B cell (primary cell): ENCODE results near the gene GCN1. TPM values are rescaled to one million over a fixed set of nuclear protein-coding genes. Genes with fewer than 3 reads are reported as not detected.

Experiments
- ATAC-seq: fragments of 200-7000 bp; cut with Tn5 transposase; one replicate; pipeline ENCODE4 v1.10.0; 2021; ENCODE audit warnings: low read depth, mild to moderate bottlenecking, moderate number of reproducible peaks, moderate library complexity
- CTCF ChIA-PET: fragments of 350-600 bp; sonication (Branson Sonifier 250); formaldehyde crosslinking; loops from one replicate; lab custom pipeline; 2021; ENCODE audit warnings: antibody characterized with exemption, inconsistent platforms; lab: Charles Lee
- POLR2A ChIA-PET: fragments of 350-600 bp; sonication (Branson Sonifier 250); formaldehyde crosslinking; loops from one replicate; lab custom pipeline; 2021; ENCODE audit warnings: antibody characterized with exemption; lab: Charles Lee
- DNase-seq: peaks from one replicate; pipeline ENCODE4 v3.0.0; 2013
- H2AFZ ChIP-seq: 2 replicates; pipeline ENCODE4 v1.6.1; 2012; ENCODE audit warnings: mild to moderate bottlenecking, low read depth, low read length; ENCODE audit not compliant: insufficient read depth, poor library complexity, severe bottlenecking
- H3K27ac ChIP-seq, 2 donors: 1 replicate in 1 of 2; 2 replicates in 1 of 2; pipeline ENCODE4 v1.5.1; 2012 to 2013; ENCODE audit warnings: low read length in 2 of 2, mild to moderate bottlenecking in 2 of 2, moderate library complexity in 1 of 2
- H3K27me3 ChIP-seq, 4 experiments: fragments of 200-600 bp in 1 of 4; sonication (generic) in 1 of 4; replicated peaks in 1 of 4; 1 replicate in 2 of 4; 2 replicates in 2 of 4; pipeline versions ENCODE4 v1.6.1 to v1.7.0; 2013 to 2016; ENCODE audit warnings: low read length in 3 of 4, mild to moderate bottlenecking in 2 of 4, mixed read lengths in 1 of 4, moderate library complexity in 1 of 4; ENCODE audit not compliant: insufficient read depth in 4 of 4, control insufficient read depth in 3 of 4; ENCODE audit errors: control extremely low read depth in 1 of 4
- H3K36me3 ChIP-seq, 2 experiments: replicated peaks in 1 of 2; 1 replicate in 1 of 2; 2 replicates in 1 of 2; pipeline versions ENCODE4 v1.6.1 to v1.7.1; 2013; ENCODE audit warnings: low read length in 1 of 2; ENCODE audit not compliant: insufficient read depth in 2 of 2, control insufficient read depth in 1 of 2; ENCODE audit errors: control extremely low read depth in 1 of 2, extremely low read depth in 1 of 2
- H3K4me1 ChIP-seq, 2 donors: fragments of 200-600 bp in 1 of 2; sonication (generic) in 1 of 2; 1 replicate in 1 of 2; 2 replicates in 1 of 2; pipeline versions ENCODE4 v1.5.1 to v1.6.1; 2013 to 2017; ENCODE audit warnings: low read length in 2 of 2; ENCODE audit not compliant: control insufficient read depth in 2 of 2, insufficient read depth in 2 of 2
- H3K4me2 ChIP-seq: replicated peaks from 2 replicates; pipeline ENCODE3; 2012; ENCODE audit warnings: mild to moderate bottlenecking, low read depth, low read length; ENCODE audit not compliant: poor library complexity, severe bottlenecking
- H3K4me3 ChIP-seq, 5 experiments: fragments of 200-600 bp in 1 of 5; sonication (generic) in 1 of 5; 1 replicate in 3 of 5; 2 replicates in 2 of 5; pipeline versions ENCODE4 v1.5.1 to v1.7.0; 2011 to 2016; ENCODE audit warnings: low read length in 4 of 5, mild to moderate bottlenecking in 4 of 5, low read depth in 2 of 5, control low read depth in 1 of 5, moderate library complexity in 1 of 5; ENCODE audit not compliant: insufficient read depth in 1 of 5; ENCODE audit errors: control extremely low read depth in 1 of 5, extremely low read depth in 1 of 5
- H3K79me2 ChIP-seq: fragments of 200-600 bp; sonication (generic); one replicate; pipeline ENCODE4 v1.6.0; 2016; ENCODE audit warnings: low read length; ENCODE audit not compliant: control insufficient read depth, insufficient read depth
- H3K9ac ChIP-seq: fragments of 200-600 bp; sonication (generic); 2 replicates; pipeline ENCODE4 v1.6.1; 2017; ENCODE audit warnings: mild to moderate bottlenecking, low read length, moderate library complexity
- H3K9me3 ChIP-seq, 3 donors: one replicate each; pipeline versions ENCODE4 v1.6.1 to v1.7.1; 2013; ENCODE audit warnings: low read length in 2 of 3; ENCODE audit not compliant: control insufficient read depth in 2 of 3, insufficient read depth in 1 of 3; ENCODE audit errors: control extremely low read depth in 1 of 3
- H4K20me1 ChIP-seq: 2 replicates; pipeline ENCODE4 v1.6.0; 2012; ENCODE audit warnings: mild to moderate bottlenecking, low read length; ENCODE audit not compliant: insufficient read depth, control insufficient read depth, poor library complexity, severe bottlenecking
- H3K27ac Mint-ChIP-seq: one replicate; pipeline ENCODE4 v1.8.0; 2021; ENCODE audit warnings: mixed read lengths
- H3K27me3 Mint-ChIP-seq: one replicate; pipeline ENCODE4 v1.8.0; 2021; ENCODE audit warnings: mixed read lengths
- H3K4me1 Mint-ChIP-seq: one replicate; pipeline ENCODE4 v1.8.0; 2021; ENCODE audit warnings: mixed read lengths
- H3K4me3 Mint-ChIP-seq: one replicate; pipeline ENCODE4 v1.8.0; 2021; ENCODE audit warnings: mixed read lengths
- H3K9me3 Mint-ChIP-seq: one replicate; pipeline ENCODE4 v1.8.0; 2022; ENCODE audit warnings: mixed read lengths; ENCODE audit not compliant: insufficient read depth
- EZH2 ChIP-seq: IDR thresholded peaks from 2 replicates; pipeline ENCODE4 v1.6.1; 2012; ENCODE audit warnings: borderline replicate concordance, low read depth, mild to moderate bottlenecking, moderate library complexity, low read length; ENCODE audit not compliant: insufficient read depth, poor library complexity, severe bottlenecking
- WGBS: methylation state at CpG from one replicate; pipeline ENCODE4 v1.1.5; 2013; ENCODE audit warnings: missing lambda C conversion rate; ENCODE audit not compliant: insufficient coverage; 5-methylcytosine and 5-hydroxymethylcytosine counted together
- intact Hi-C: fragments of 100-400 bp; cut with micrococcal nuclease; formaldehyde crosslinking; loops from one replicate; pipeline ENCODE4 v1.10.0; 2022
- polyA plus RNA-seq: library from polyadenylated mRNA; depleted of rRNA; stranded (reverse); fragments of >200 nt; gene quantifications from 2 replicates; pipeline ENCODE4 v1.2.3, GENCODE V29; 2012
- total RNA-seq, 2 donors: library from RNA; stranded (reverse); fragments of 120-200 nt in 1 of 2; gene quantifications; 1 replicate in 1 of 2; 2 replicates in 1 of 2; pipeline versions ENCODE4 v1.2.3 to v1.2.4, GENCODE V29; 2013 to 2022
- TF ChIP-seq, protein P1 (sequence below): fragments of 200-600 bp; IDR thresholded peaks from one replicate; pipeline ENCODE4 v1.8.0; 2022; ENCODE audit warnings: antibody characterized with exemption, mild to moderate bottlenecking

The GCN1 gene
- total and polyA plus RNA-seq, 2 donors (not counting 1 experiment from before 2014, with no cell fraction given): 41.3 to 127 TPM

DNA sequence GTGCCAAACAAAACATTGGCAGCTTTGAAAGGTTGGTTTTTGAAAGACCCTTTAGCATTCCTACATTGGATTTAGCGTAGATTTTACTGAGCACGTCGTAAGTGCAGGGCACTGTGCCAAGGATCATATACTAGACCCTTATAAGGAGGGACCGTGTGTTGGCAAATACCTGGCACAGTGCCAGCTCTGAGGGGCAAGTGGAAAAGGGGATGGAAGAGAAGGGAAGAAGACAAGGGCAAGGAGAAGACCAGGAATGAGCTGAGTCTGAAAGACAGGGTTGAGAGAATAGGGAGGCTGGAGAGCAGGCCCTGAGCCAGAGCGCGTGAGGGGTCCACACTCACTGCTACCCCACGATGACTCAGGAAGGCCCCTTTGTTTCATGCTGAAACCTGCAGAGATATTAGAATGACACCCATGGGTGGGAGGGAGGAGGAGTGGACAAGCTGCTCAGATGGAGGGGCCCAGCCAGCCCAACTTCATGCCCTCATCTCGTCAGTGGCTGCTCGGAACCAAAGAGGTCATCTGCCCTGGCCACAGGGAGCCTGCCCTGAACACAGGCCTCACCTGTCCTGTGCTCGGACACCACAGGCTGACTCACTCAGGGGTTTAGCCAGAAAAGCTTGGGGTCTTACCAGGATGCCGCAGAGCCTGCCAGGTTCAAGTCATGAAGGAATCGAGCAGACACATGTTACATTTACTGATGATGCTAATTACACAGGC lies 103.0 kb downstream of the GCN1 start:
- no peak overlapping the region for H3K4me2 ChIP-seq
- no peaks in the 10 kb centered on the region for H3K79me2 ChIP-seq
- H3K4me3 Mint-ChIP-seq: no peak overlapping the region
- DNase-seq (no peak), ATAC-seq (no peak)
- no peak overlapping the region for H3K27ac ChIP-seq
- CTCF ChIA-PET: interaction anchor here (1.0 kb wide), 1 partner anchor 73 kb away, joined by 3 read pairs; no protein-coding TSS in a partner anchor
- TF ChIP-seq, protein P1, sequence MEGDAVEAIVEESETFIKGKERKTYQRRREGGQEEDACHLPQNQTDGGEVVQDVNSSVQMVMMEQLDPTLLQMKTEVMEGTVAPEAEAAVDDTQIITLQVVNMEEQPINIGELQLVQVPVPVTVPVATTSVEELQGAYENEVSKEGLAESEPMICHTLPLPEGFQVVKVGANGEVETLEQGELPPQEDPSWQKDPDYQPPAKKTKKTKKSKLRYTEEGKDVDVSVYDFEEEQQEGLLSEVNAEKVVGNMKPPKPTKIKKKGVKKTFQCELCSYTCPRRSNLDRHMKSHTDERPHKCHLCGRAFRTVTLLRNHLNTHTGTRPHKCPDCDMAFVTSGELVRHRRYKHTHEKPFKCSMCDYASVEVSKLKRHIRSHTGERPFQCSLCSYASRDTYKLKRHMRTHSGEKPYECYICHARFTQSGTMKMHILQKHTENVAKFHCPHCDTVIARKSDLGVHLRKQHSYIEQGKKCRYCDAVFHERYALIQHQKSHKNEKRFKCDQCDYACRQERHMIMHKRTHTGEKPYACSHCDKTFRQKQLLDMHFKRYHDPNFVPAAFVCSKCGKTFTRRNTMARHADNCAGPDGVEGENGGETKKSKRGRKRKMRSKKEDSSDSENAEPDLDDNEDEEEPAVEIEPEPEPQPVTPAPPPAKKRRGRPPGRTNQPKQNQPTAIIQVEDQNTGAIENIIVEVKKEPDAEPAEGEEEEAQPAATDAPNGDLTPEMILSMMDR: no peak
- TF ChIP-seq EZH2: no peak
- H3K27me3 Mint-ChIP-seq: no peaks in the 10 kb centered on the region
- H2AFZ ChIP-seq: no peak overlapping the region
- WGBS: 97% methylated on average over 8 of the region's 12 CpGs
- no peaks in the 10 kb centered on the region for H3K27me3 ChIP-seq
- no peak overlapping the region for H3K9ac ChIP-seq
- H3K4me3 ChIP-seq: no peak overlapping the region
- peaks cover 0 to 14% of the 10 kb centered on the region in 2 experiments for H3K36me3 ChIP-seq
- POLR2A ChIA-PET: no interaction called here
- no peak overlapping the region for H3K27ac Mint-ChIP-seq
- intact Hi-C loops: no loop called here
- peaks cover 14% of the 10 kb centered on the region for H3K4me1 Mint-ChIP-seq
- no peaks in the 10 kb centered on the region for H3K9me3 Mint-ChIP-seq
- no peaks in the 10 kb centered on the region for H3K9me3 ChIP-seq
- H4K20me1 ChIP-seq: peaks cover 21% of the 10 kb centered on the region
- H3K4me1 ChIP-seq: peaks cover 8 to 12% of the 10 kb centered on the region in 2 donors

DNA sequence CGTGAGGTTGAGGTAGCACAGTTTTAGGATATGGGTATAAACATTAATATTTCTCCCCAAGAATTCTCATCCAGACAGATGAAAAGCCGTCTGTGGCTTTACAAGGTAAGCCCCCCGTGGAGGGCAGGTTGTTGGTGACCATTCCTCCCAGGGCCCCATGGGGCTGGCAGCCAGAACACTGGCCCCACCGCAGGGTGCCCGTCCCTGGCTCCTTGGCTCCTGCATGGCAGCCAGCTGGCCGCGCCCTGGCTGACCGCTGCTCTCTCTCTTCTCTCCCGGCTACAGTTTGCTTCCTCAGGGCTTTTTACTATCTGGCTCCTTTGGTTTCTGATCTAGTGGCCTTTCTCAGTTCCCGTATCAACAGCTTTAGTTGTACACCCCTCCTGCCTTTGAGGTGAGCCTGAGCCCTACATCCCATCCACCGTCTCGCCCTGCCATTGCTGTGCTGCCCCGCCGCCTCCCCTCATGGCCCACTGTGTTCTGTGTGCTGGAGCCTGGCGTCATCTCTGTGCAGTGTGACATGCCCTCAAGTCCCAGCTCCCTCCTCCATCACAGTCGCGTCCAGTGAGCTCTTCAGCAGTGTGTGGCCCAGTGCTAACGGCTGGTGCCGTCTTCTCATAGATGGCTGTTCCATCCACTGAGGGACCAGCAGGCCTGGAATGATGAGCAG lies 103.8 kb downstream of the GCN1 start:
- POLR2A ChIA-PET: interaction anchor here (0.6 kb wide), 1 partner anchor 144 kb away, joined by 5 read pairs; no protein-coding TSS in a partner anchor
- Histone ChIP-seq H2AFZ (no peak overlapping the region), H3K4me1 (peaks cover 9 to 13% of the 10 kb centered on the region in 2 donors), H3K27me3 (no peaks in the 10 kb centered on the region), H3K9ac (no peak overlapping the region), H3K4me2 (no peak overlapping the region), H3K4me3 (no peak overlapping the region), H3K79me2 (no peaks in the 10 kb centered on the region), H3K36me3 (peaks cover 0 to 9% of the 10 kb centered on the region in 2 experiments), H3K27ac (no peak overlapping the region), H3K9me3 (no peaks in the 10 kb centered on the region), H4K20me1 (peaks cover 14% of the 10 kb centered on the region)
- no peak overlapping the region for H3K4me3 Mint-ChIP-seq
- DNase-seq: no peak
- H3K27ac Mint-ChIP-seq: no peak overlapping the region
- TF ChIP-seq, protein P1: no peak
- no peak for TF ChIP-seq EZH2
- WGBS: 98% methylated on average over 16 of the region's 19 CpGs
- no peak for ATAC-seq
- no peaks in the 10 kb centered on the region for H3K27me3 Mint-ChIP-seq
- CTCF ChIA-PET: no interaction called here
- intact Hi-C loops: no loop called here
- no peaks in the 10 kb centered on the region for H3K9me3 Mint-ChIP-seq
- H3K4me1 Mint-ChIP-seq: peaks cover 16% of the 10 kb centered on the region
